SJCRH30 (cell line): ENCODE data around the gene MCF2L2. TPM values are rescaled to one million over a fixed set of nuclear protein-coding genes. Genes with fewer than 3 reads are reported as not detected.

Source experiments
- DNase-seq, 2 experiments: peaks; one replicate each; pipeline ENCODE4 v3.0.0-alpha.2; 2015 to 2020
- H3K27ac ChIP-seq: fragments of 250-450 bp; sonication (Bioruptor Pico); 2 replicates; pipeline ENCODE4 v1.5.1; 2020; ENCODE audit warnings: mild to moderate bottlenecking, moderate library complexity
- H3K27me3 ChIP-seq: fragments of 250-450 bp; sonication (Bioruptor Pico); 2 replicates; pipeline ENCODE4 v1.5.1; 2020; ENCODE audit warnings: mild to moderate bottlenecking, moderate library complexity
- H3K36me3 ChIP-seq: fragments of 250-450 bp; sonication (Bioruptor Pico); 2 replicates; pipeline ENCODE4 v1.5.1; 2020; ENCODE audit warnings: mild to moderate bottlenecking, moderate library complexity
- H3K4me1 ChIP-seq: fragments of 250-450 bp; sonication (Bioruptor Pico); 2 replicates; pipeline ENCODE4 v1.5.1; 2020; ENCODE audit warnings: mild to moderate bottlenecking, moderate library complexity
- H3K4me3 ChIP-seq: fragments of 250-450 bp; sonication (Bioruptor Pico); 2 replicates; pipeline ENCODE4 v1.5.1; 2020; ENCODE audit warnings: mild to moderate bottlenecking, moderate library complexity
- H3K9me3 ChIP-seq: fragments of 250-450 bp; sonication (Bioruptor Pico); replicated peaks from 2 replicates; pipeline ENCODE4 v1.5.1; 2020; ENCODE audit warnings: mild to moderate bottlenecking, moderate library complexity
- total RNA-seq: library from RNA; depleted of rRNA; stranded (reverse); fragments of >200 nt; shearing (Covaris generic); gene quantifications from 2 replicates; pipeline ENCODE4 v1.2.3, GENCODE V29; 2014

The MCF2L2 gene
- total RNA-seq, 1 experiment from 2014 or later: 0.12 TPM

DNA sequence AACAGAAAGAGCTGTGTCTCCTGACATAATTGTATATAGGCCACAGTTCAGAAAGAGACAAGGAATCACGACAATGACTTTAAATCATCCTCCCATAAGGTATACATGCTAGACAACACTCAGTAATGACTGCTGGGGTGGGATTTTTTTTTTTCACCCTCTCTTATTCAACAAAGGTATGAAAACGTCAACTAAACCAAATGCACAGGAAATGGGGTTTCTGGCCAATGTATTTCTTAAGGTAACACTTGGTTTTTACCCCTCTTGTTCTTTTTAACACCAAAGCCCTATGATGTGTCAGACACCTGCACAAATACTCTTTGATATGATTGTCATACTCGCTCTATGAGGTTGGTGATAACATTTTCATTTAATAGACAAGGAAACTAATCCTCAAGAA lies 78.3 kb downstream of the MCF2L2 start:
- H3K4me1 ChIP-seq: no peaks in the 10 kb centered on the region
- DNase-seq: no peak
- H3K9me3 ChIP-seq: no peaks in the 10 kb centered on the region
- H3K27ac ChIP-seq: no peak overlapping the region
- H3K4me3 ChIP-seq: no peak overlapping the region
- H3K27me3 ChIP-seq: no peaks in the 10 kb centered on the region
- H3K36me3 ChIP-seq: no peaks in the 10 kb centered on the region

DNA sequence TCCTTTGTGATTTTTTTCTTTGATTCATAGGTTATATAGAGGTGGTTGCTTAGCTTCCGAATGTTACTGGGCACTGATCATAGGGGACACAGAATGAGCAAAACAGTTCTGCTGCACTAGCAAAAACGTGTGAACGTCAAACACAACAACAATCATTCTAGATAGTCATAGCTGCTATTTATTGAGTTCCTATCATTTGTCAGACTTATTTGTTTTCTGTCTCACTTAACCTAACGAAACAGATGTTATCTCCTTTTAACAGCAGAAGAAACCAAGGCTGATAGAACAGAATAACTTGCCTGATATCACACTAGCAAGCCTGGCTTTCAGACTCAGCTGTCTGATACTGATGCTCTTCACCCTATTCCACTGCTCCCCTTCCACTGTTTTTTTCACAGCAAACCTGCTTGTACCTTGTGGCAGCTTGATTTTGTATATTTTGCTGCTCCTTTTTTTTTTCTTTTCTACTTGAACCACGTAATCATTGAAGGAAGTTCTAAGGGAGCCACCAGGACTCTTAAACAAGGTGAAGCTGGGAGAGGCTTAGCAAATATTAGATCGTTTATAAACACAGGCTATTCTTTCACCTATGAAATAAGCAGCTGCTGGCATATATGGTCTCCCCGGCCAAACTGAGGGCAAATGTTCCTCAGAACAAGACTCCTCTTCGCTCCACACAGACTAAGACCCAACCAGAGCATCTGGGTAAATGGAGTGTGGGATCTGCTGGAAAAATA lies 78.8 kb downstream of the MCF2L2 start:
- no peaks in the 10 kb centered on the region for H3K4me1 ChIP-seq
- no peaks in the 10 kb centered on the region for H3K27me3 ChIP-seq
- DNase-seq: no peak
- no peak overlapping the region for H3K27ac ChIP-seq
- H3K9me3 ChIP-seq: no peaks in the 10 kb centered on the region
- H3K36me3 ChIP-seq: no peaks in the 10 kb centered on the region
- no peak overlapping the region for H3K4me3 ChIP-seq

DNA sequence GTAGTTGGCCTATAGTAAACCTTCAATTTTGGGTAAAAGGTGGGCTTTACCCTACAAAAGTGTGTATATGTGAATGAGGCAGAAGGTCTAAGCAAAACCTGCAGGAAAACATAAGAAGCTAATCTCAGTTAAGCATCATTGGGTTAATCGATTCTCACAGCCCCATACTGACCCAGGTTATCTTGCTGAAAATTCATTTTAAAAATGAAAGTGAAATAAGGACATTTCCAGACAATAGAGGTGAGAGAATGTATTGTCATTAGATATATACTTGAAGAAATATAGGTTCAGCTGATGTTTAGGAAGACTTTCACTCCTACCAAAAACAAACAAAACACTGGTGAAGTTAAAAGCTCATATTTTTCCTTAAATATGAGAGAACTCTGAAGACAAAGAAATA lies 85.6 kb downstream of the MCF2L2 start:
- DNase-seq: no peak

DNA sequence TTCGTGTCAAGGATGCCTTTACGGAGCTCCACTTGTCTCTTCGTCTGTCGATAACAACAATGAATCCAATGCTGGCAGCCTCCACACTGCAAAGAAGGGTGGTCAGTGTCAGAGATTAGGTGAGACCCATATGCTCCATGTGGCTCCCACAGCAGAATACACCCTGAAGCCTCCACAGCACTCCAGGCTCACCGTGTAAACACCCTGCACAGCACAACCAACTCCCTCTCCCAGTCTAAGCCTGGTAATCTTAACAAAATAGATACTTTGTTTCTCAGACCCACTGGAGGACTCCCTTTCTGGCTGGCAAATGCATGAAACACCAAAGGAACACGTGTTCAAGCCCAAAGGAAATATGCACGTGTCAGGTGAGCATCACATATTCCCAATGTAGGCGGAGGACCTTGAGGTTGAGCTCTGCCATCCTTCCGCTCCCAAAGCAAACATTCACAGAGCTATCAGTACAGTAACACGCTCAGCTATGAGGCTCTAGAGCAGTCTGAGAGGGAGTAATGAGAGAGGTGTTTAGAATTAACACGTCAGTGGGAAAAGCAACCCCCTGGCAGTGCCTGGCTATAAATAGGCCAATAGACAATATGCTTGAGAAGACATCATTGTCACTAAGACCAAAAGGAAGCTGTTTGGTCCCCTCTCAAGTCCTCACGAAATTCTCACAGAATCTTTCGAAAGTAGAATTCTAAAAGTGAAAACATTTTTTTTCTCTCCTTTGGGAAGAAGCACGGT lies 86.7 kb downstream of the MCF2L2 start:
- Histone ChIP-seq H3K36me3 (no peaks in the 10 kb centered on the region), H3K4me3 (no peak overlapping the region), H3K27ac (no peak overlapping the region), H3K27me3 (no peaks in the 10 kb centered on the region), H3K4me1 (no peaks in the 10 kb centered on the region), H3K9me3 (no peaks in the 10 kb centered on the region)
- no peak for DNase-seq

More for the DNA sequence above, 85.6 kb downstream of the MCF2L2 start:
- H3K9me3 ChIP-seq: no peaks in the 10 kb centered on the region
- H3K36me3 ChIP-seq: no peaks in the 10 kb centered on the region
- H3K27ac ChIP-seq: no peak overlapping the region
- no peaks in the 10 kb centered on the region for H3K27me3 ChIP-seq
- no peaks in the 10 kb centered on the region for H3K4me1 ChIP-seq
- no peak overlapping the region for H3K4me3 ChIP-seq

DNA sequence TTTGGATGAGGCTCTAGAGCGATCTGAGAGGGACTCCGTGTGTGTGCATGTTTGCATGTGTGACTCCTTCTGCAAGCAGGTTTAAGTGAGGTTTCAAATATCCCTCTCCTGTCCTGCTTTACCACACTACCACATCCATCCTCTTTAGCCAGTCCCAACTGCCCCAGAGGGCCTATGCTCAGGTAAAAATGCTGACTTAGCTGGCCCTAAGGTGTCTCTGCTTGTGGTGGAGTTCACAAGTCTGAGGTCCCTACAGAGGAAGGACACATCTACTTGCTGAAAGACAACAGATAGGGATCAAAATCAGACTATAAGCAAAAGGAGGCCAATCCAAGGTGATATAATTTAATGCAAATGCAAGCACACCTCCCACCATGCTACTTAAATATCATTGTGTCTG lies 88.2 kb downstream of the MCF2L2 start:
- Histone ChIP-seq H3K36me3 (no peaks in the 10 kb centered on the region), H3K27ac (no peak overlapping the region), H3K4me1 (no peaks in the 10 kb centered on the region), H3K27me3 (no peaks in the 10 kb centered on the region), H3K9me3 (no peaks in the 10 kb centered on the region), H3K4me3 (no peak overlapping the region)
- DNase-seq: no peak

DNA sequence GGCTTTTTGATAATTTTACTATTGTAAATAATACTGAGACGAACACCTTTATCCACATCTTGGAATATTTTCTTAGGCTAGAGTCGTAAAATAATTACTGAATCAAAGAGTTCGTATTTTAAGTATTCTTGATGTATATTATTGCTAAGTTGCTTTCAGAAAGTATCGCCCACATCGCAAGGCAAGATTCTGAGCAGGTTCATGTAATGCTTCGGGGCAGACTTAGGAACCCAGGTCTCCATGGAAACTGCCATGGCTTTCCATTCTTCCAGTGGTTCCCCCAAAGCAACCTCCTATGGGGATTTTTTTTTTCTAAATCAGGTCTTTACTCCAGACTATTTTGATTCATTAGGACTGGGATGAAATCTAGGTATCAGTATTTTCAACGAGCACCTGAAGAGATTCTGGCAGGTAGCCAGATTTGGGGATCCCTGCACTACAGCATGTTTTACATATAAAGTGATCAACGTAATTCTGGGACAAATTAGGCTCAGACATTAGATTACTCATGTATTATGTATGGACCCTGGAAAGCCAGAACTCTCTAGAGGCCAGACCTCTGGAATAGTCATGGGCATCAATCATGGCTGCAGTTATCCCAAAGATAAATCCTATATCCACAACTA lies 88.8 kb downstream of the MCF2L2 start:
- H3K27ac ChIP-seq: no peak overlapping the region
- no peaks in the 10 kb centered on the region for H3K4me1 ChIP-seq
- no peaks in the 10 kb centered on the region for H3K36me3 ChIP-seq
- no peak overlapping the region for H3K4me3 ChIP-seq
- no peaks in the 10 kb centered on the region for H3K27me3 ChIP-seq
- H3K9me3 ChIP-seq: no peaks in the 10 kb centered on the region
- no peak for DNase-seq

DNA sequence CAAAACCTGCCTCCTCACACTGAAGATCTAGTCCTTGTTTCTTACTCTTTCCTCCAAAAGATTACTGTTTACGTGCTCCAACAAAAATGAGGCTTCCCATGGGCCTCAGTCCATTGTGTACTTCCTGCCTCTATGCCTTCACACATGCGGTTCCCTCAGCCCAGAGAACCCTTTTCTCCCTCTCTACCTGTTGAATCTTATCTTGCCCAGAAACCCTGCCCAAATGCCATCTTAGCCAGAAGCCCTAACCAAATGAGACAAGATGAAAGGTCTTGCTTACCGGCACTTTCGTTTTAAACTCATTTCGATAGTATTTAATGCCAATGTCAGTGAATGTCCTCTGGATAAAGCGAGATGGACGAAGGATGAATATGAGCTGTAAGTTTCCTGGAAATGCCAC lies 89.9 kb downstream of the MCF2L2 start:
- Histone ChIP-seq H3K9me3 (no peaks in the 10 kb centered on the region), H3K4me3 (no peak overlapping the region), H3K27me3 (no peaks in the 10 kb centered on the region), H3K27ac (no peak overlapping the region), H3K4me1 (no peaks in the 10 kb centered on the region), H3K36me3 (no peaks in the 10 kb centered on the region)
- no peak for DNase-seq

DNA sequence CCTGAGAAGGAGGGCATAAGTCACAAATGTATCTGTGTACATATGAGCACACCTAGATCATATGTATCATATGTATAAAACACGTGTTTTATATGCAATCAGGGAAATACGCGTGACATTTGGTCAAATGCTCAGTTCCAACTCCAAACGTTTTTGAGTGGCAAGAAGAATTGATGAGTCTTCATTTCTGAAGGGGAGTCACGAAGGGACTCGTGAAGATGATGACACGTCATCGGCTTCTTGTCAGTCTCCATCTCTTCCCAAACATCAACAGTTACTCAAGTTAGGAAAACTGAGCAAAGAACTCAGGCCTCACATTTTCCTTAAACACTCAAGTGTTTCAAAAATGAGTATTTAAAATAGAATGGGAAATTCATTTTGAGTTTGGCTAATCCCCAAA lies 95.9 kb downstream of the MCF2L2 start:
- Histone ChIP-seq H3K4me1 (no peaks in the 10 kb centered on the region), H3K9me3 (no peaks in the 10 kb centered on the region), H3K36me3 (no peaks in the 10 kb centered on the region), H3K27me3 (no peaks in the 10 kb centered on the region), H3K27ac (no peak overlapping the region), H3K4me3 (no peak overlapping the region)
- DNase-seq: no peak

DNA sequence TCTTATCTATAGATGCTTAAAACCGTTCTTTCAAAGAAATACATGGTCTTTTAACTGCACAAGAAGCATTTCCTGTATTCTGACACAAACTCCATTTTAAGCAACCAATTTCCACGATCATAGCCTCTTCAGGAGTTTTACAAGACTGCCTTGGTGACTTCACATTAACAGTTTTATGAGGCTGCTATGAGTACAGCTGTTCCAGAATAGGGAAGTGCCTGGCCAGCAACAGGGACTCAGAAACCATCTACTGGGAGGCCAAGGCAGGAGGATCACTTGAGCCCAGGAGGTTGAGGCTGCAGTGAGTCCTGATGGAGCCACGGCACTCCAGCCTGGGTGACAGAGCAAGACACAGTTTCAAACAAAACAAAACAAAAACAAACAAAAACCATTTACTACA lies 96.9 kb downstream of the MCF2L2 start:
- Histone ChIP-seq H3K27ac (no peak overlapping the region), H3K9me3 (no peaks in the 10 kb centered on the region), H3K4me1 (no peaks in the 10 kb centered on the region), H3K4me3 (no peak overlapping the region), H3K36me3 (no peaks in the 10 kb centered on the region), H3K27me3 (no peaks in the 10 kb centered on the region)
- no peak for DNase-seq

DNA sequence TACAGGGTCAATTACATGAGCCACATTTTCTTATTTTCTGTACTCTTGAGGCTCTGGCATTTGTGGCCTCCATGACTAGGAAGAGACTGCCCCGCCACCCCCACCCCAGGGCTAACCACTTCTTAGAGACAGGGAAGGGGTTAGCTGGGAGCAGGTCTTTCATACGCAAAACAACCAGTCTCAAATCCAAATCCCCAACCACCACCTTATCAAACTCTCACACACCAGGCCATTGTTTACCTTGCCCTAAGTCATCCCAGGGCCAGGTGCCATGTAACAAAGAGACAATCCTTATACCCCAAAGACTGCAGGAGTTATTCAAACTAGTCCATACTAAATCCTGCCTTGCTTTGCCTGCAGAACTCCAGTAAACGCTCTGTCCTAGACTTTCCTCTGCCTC lies 97.5 kb downstream of the MCF2L2 start:
- no peaks in the 10 kb centered on the region for H3K4me1 ChIP-seq
- H3K27ac ChIP-seq: no peak overlapping the region
- DNase-seq: no peak
- no peaks in the 10 kb centered on the region for H3K27me3 ChIP-seq
- H3K36me3 ChIP-seq: no peaks in the 10 kb centered on the region
- no peaks in the 10 kb centered on the region for H3K9me3 ChIP-seq
- no peak overlapping the region for H3K4me3 ChIP-seq

DNA sequence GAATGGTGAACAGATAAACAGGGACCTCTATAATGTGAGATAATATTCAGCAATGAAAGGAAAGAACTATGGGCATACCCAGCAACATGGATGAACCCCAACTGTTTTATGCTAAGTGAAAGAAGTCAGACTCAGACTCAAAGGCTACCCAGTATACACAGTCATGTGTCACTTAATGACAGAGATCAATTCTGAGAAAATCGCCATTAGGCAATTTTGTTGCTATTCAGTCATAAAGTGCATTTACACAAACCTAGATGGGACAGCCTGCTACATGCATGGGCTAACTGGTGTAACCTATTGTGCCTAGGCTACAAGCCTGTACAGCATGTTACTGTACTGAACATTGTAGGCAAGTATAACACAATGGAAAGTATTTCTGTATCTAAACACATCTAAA lies 98.9 kb downstream of the MCF2L2 start:
- no peaks in the 10 kb centered on the region for H3K27me3 ChIP-seq
- no peak for DNase-seq

DNA sequence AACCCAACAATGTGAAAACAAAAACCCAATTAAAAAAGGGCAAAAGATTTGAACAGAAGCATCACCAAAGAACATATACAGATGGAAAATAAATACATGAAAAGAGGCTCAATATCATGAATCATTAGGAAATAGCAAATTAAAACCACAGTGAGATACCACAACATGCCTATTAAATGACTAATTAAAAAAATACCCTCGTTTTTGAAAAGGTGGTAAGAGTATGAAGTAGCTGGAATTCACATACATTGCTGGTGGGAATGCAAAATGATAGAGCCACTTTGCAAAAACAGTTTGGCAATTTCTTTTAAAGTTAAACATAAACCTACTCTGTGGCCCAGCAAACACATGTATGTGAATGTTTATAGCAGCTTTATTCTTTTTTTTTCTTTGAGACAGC lies 99.6 kb downstream of the MCF2L2 start:
- H3K27me3 ChIP-seq: no peaks in the 10 kb centered on the region
- no peaks in the 10 kb centered on the region for H3K36me3 ChIP-seq
- no peaks in the 10 kb centered on the region for H3K9me3 ChIP-seq
- H3K4me1 ChIP-seq: no peaks in the 10 kb centered on the region
- H3K27ac ChIP-seq: no peak overlapping the region
- no peak for DNase-seq
- no peak overlapping the region for H3K4me3 ChIP-seq

More for the DNA sequence above, 98.9 kb downstream of the MCF2L2 start:
- Histone ChIP-seq H3K4me3 (no peak overlapping the region), H3K36me3 (no peaks in the 10 kb centered on the region), H3K9me3 (no peaks in the 10 kb centered on the region), H3K27ac (no peak overlapping the region), H3K4me1 (no peaks in the 10 kb centered on the region)

DNA sequence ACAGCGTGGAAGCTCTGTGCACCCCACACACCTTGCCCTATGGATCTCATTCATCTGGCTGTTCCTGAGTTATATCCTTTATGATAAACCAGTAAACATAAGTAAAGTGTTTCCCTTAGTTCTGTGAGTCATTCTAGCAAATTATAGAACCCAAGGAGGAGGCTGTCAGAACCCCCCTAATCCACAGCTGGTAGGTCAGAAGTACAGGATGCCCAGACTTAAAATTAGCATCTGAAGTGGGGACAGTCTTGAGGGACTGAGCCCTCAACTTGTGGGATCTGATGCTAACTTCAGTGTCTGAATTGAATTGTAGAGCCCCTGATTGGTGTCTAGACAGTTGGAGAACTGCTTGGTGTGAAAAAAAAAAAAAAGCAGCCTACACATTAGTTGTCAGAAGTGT lies 100.3 kb downstream of the MCF2L2 start:
- H3K4me1 ChIP-seq: no peaks in the 10 kb centered on the region
- H3K36me3 ChIP-seq: no peaks in the 10 kb centered on the region
- no peak for DNase-seq
- no peak overlapping the region for H3K27ac ChIP-seq
- H3K4me3 ChIP-seq: no peak overlapping the region
- H3K9me3 ChIP-seq: no peaks in the 10 kb centered on the region
- H3K27me3 ChIP-seq: no peaks in the 10 kb centered on the region

DNA sequence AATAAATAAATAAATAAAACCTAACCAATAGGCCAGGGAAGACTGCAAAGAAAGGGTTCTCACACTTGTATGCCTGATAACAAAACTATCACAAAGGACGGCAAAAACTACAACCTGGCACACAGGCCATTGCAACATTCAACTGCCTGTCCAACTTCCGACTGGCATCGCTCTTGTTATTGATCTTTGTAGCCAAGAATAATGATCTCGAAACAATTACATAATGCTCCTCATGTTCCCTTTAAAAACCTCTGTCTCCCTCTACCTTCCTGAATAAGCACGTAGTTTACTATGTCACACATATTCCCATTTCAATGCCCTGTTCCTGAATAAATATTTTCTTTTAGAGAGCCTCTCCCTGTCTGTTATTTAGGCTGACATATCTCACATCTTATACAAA lies 101.1 kb downstream of the MCF2L2 start:
- Histone ChIP-seq H3K4me3 (no peak overlapping the region), H3K4me1 (no peaks in the 10 kb centered on the region), H3K36me3 (no peaks in the 10 kb centered on the region), H3K9me3 (no peaks in the 10 kb centered on the region), H3K27ac (no peak overlapping the region), H3K27me3 (no peaks in the 10 kb centered on the region)
- DNase-seq: no peak

DNA sequence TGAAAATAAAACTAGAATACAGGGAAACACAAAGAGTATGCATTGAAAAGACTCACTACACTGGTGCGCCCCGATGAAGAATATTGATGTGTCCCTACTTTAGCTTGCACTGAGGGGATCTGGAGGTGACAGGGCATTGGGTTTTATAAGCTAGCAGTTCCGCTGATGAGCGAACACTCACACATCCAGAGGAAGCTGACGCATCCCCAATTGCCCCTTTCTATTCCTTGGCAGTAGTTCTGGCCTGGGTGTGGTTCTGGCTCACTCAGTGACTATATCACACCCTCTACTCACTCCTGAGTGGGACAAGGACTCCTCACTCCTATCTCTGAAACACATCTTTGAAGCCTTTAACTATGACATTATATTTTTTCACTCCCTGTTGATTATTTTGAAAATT lies 104.3 kb downstream of the MCF2L2 start:
- H3K9me3 ChIP-seq: no peaks in the 10 kb centered on the region
- H3K27ac ChIP-seq: no peak overlapping the region
- no peaks in the 10 kb centered on the region for H3K36me3 ChIP-seq
- no peak for DNase-seq
- H3K4me1 ChIP-seq: no peaks in the 10 kb centered on the region
- no peak overlapping the region for H3K4me3 ChIP-seq
- H3K27me3 ChIP-seq: no peaks in the 10 kb centered on the region
